Activated CD8-positive, alpha-beta memory T cell treated with anti-CD3 and anti-CD28 coated beads for 1 hour (primary cell): ENCODE results near the gene WASL.

Experiments used
- DNase-seq, 2 donors: peaks; one replicate each; pipeline ENCODE4 v3.0.0-alpha.2; 2020; ENCODE audit warnings: low read depth in 1 of 2; ENCODE audit errors: extremely low read depth in 1 of 2

Gene WASL

DNA sequence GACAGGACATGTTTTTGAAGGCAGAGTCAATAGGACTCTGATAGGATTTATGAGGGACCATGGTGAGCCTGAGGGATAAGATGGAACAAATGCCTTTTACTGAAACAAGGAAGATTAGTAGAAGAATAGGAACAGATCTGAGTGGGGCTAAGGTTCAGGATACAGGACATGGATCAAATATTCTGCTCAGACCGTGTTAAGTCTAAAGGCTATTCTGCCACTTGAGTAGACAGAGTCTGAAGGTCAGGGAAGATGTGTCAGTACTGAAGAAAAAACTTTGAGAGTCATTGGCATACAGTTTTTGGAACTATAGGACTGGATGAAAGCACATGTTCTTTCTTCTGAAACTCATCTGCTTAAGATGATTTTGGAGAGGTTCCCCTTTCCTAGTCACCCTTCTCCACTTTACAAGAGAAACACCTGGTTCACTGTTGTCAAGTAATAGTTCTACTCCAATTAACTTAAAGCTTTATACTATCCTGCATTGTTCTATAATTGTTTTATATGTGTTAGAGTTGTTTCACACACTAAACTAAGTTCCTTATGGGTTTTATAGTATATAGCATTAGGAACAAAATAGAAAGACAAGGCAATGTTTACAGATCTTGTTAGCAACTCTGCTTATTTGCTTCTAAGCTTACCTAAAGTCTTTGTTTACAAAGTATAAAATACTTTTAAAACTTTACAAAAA is 43.4 kb downstream of the WASL start:
- DNase-seq: no peak

GRCh38 chr7:123695944-123696677 is 52.7 kb downstream of the WASL start:
- no peak for DNase-seq

GRCh38 chr7:123692471-123692877 is 56.3 kb downstream of the WASL start:
- no peak for DNase-seq

GRCh38 chr7:123690550-123690949 is 58.3 kb downstream of the WASL start:
- DNase-seq: no peak

DNA sequence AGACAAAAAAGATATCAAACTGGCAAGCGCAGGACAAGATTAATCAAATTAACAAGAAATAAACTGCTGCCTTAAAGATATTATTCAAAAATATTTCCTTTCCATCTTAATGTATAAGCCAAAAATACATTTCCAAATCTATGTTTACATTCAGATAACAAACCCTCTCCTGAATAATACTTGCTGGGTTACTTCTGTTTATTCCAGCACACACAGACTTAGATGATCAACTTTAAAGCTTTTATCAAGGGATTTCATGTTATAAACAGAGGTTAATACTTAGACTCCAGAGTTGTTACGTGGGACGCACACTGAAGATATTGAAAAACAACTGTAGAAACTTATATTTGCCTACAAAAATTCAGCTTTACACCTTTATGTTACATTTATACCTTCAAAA is 59.6 kb downstream of the WASL start:
- DNase-seq: no peak

DNA sequence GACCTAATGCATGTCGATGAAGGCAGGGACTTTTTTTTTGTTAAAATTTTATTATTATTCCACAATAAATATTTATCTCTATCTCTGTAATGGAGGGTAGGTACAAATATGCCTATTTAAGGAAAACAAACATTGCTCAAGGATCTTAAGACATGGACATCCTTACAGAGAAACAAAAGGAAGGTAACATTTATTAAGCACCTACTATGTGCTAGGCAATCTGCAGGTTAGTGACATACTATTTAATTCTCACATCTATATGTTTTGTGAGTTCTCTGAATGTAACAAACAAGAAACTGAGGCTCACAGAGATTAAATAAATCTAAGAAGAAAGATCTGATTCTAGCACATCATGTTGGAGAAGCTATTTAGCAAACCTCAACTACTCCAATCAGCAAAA is 61.1 kb downstream of the WASL start:
- DNase-seq: no peak

DNA sequence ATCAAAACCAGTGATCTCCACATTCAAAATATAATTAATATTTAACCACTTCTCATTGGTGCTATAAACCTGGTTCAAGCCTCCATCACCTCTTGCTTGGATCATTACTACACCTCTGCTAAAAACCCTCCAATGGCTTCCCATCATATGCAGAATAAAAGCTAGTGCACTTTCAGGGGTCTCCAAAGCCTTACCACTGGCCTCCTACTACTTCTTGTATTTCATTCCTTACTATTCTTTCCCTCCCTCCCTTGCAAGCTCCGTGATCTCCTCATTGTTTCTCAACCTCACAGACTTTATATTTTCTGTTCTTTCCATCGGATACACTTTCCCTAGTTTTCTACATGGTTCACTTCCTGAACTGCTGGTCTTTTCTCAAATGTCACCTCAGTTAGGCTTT is 61.6 kb downstream of the WASL start:
- DNase-seq: no peak

DNA sequence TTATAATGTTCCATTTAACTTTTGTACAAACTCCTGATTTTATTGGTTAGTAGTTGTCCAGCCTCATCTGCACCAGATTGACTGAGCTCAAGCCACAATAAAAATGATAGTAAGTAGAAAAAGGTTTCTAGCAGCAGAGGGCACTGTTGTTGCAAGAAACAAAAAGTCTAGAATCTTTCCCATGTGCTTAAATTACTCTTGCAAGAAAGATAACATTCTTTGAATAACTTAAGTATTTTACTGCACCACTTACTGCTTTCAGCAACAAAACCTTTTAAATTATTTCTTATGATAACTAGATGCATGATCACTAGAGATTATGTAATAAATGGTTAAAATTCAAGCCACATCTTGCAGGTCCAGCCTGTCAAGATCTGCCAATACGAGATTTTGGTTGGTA is 66.1 kb downstream of the WASL start:
- DNase-seq: no peak

- DNase-seq: no peak
Observed at GRCh38 chr7:123681561-123681960, 67.2 kb downstream of the WASL start.

GRCh38 chr7:123680580-123680979 is 68.2 kb downstream of the WASL start:
- no peak for DNase-seq

- no peak for DNase-seq
Observed at GRCh38 chr7:123679614-123680013, 69.2 kb downstream of the WASL start.

- no peak for DNase-seq
Observed at GRCh38 chr7:123677061-123677715, 71.6 kb downstream of the WASL start.

DNA sequence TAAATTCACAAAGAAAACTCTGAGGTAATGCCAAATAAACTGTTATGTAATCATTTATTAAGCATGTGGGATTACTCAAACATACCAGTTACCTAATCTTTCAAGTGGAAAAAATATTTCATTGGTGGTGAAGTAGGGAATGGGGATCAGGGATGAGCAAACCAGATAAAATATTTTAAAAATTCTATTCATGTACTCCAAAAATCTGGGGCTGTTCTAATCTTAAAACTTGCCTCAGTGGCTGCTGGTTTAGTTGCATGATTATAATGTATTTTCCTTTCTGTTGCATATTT is 73.7 kb downstream of the WASL start:
- no peak for DNase-seq

GRCh38 chr7:123674399-123675180 is 74.2 kb downstream of the WASL start:
- DNase-seq: no peak

- DNase-seq: no peak
Observed at GRCh38 chr7:123673752-123674398, 74.9 kb downstream of the WASL start.

- no peak for DNase-seq
Observed at GRCh38 chr7:123673137-123673732, 75.6 kb downstream of the WASL start.

DNA sequence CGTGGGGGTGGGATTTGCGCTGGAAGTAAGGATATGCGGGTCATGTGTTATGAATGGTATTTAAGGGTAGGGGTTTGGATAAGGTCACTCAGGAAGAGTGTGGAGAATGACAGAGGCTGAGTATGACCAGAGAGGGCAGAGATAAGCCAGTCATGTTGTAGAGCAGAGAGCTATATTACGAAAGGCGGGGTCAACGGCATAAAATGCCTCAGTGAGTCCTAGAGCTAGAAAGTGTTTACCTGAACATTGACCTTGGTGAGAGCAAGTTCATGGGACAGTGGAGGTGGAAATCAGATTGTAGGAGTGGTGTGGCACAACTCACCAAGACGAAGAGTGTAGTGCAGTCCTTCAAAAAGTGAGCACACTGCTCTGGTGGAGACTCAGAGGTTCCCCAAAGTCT is 79.3 kb downstream of the WASL start:
- DNase-seq: no peak

- no peak for DNase-seq
Observed at GRCh38 chr7:123666492-123666891, 82.3 kb downstream of the WASL start.

DNA sequence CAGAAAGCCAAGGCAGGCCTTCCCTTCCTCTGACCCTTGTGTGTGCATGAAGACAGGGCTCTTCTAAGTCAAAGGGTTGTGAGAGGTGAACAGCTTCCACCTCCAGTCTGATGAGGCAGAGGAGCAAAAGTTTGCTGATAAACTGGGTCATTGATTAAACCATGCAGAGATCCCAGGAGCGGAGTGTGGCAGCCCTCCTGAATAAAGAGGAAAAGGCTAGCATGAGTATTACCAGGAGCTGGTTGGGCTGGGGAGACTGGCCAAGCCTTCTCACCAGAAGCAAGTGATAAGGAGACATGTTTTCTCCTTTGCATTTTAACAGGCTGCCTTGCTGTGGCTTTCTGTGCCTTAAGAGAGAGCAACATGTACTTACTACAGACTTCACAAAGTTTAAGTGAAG is 82.9 kb downstream of the WASL start:
- DNase-seq: no peak

- no peak for DNase-seq
Observed at GRCh38 chr7:123665157-123665556, 83.6 kb downstream of the WASL start.

- no peak for DNase-seq
Observed at GRCh38 chr7:123663200-123663599, 85.6 kb downstream of the WASL start.
